A673 (cell line): ENCODE results near the gene TMEFF1. TPM values are rescaled to one million over a fixed set of nuclear protein-coding genes. Genes with fewer than 3 reads are reported as not detected.

ENCODE experiments used
- BruUV-seq: library from RNA; stranded (reverse); fragments of 400-500 nt; replicated peaks from 2 replicates; lab custom pipeline; 2021; lab: Mats Ljungman, UMichigan
- CTCF ChIA-PET: fragments of 300-600 bp; sonication (Branson Sonifier 250); formaldehyde crosslinking; loops from one replicate; lab custom pipeline; 2022; ENCODE audit warnings: antibody characterized with exemption; lab: Charles Lee
- POLR2A ChIA-PET: fragments of 300-600 bp; sonication (Branson Sonifier 250); formaldehyde crosslinking; loops from one replicate; lab custom pipeline; 2022; ENCODE audit warnings: antibody characterized with exemption; ENCODE audit not compliant: low non-redundant PET; lab: Charles Lee
- DNase-seq: peaks from one replicate; pipeline ENCODE4 v3.0.0-alpha.2; 2015; ENCODE audit warnings: low spot score
- H3K27ac ChIP-seq: fragments of 200-600 bp; sonication (generic); 2 replicates; pipeline ENCODE4 v1.5.1; 2016; ENCODE audit warnings: mixed run types, low read depth, mild to moderate bottlenecking, mixed read lengths, antibody characterized with exemption, low read length; ENCODE audit not compliant: poor library complexity, severe bottlenecking
- H3K27me3 ChIP-seq: fragments of 200-600 bp; sonication (generic); replicated peaks from 2 replicates; pipeline ENCODE4 v1.6.1; 2017; ENCODE audit warnings: mixed run types, low read depth, mild to moderate bottlenecking, mixed read lengths, antibody characterized with exemption, low read length; ENCODE audit not compliant: insufficient read depth, poor library complexity
- H3K36me3 ChIP-seq: fragments of 200-600 bp; sonication (generic); 2 replicates; pipeline ENCODE4 v1.6.1; 2016; ENCODE audit warnings: mixed run types, mild to moderate bottlenecking, mixed read lengths, antibody characterized with exemption, low read length; ENCODE audit not compliant: insufficient read depth, poor library complexity, severe bottlenecking
- H3K4me1 ChIP-seq: fragments of 200-600 bp; sonication (generic); 2 replicates; pipeline ENCODE4 v1.6.1; 2017; ENCODE audit warnings: mixed run types, mild to moderate bottlenecking, mixed read lengths, antibody characterized with exemption, low read length; ENCODE audit not compliant: insufficient read depth, poor library complexity, severe bottlenecking
- H3K4me3 ChIP-seq: fragments of 200-600 bp; sonication (generic); 2 replicates; pipeline ENCODE4 v1.5.1; 2016; ENCODE audit warnings: low read depth, mixed run types, mild to moderate bottlenecking, mixed read lengths, low read length; ENCODE audit not compliant: poor library complexity, severe bottlenecking
- H3K9me3 ChIP-seq: fragments of 200-600 bp; sonication (generic); 2 replicates; pipeline ENCODE4 v1.6.1; 2016; ENCODE audit warnings: mixed run types, low read depth, mild to moderate bottlenecking, mixed read lengths, antibody characterized with exemption, low read length; ENCODE audit not compliant: poor library complexity, severe bottlenecking
- EZH2 ChIP-seq: fragments of 200-600 bp; sonication (generic); IDR thresholded peaks from 2 replicates; pipeline ENCODE4 v1.6.1; 2017; ENCODE audit warnings: borderline replicate concordance, low read depth, mild to moderate bottlenecking, mixed read lengths, antibody characterized with exemption, low read length; ENCODE audit not compliant: poor library complexity, severe bottlenecking
- intact Hi-C: fragments of 100-400 bp; cut with micrococcal nuclease; formaldehyde crosslinking; loops from one replicate; pipeline ENCODE4 v1.10.0; 2022; ENCODE audit not compliant: unreplicated experiment
- total RNA-seq: library from RNA; stranded (reverse); gene quantifications from 2 replicates; pipeline ENCODE4 v1.2.3, GENCODE V29; 2021
- TF ChIP-seq, protein P1 (sequence below): fragments of 300-800, 200-600 bp; sonication (generic); conservative IDR thresholded peaks from 2 replicates; pipeline ENCODE4 v1.5.1; 2017; ENCODE audit warnings: low read depth, mild to moderate bottlenecking, antibody characterized with exemption, low read length, moderate library complexity, mixed read lengths

The TMEFF1 gene
- total RNA-seq, 1 experiment from 2014 or later = 19.1 TPM

DNA sequence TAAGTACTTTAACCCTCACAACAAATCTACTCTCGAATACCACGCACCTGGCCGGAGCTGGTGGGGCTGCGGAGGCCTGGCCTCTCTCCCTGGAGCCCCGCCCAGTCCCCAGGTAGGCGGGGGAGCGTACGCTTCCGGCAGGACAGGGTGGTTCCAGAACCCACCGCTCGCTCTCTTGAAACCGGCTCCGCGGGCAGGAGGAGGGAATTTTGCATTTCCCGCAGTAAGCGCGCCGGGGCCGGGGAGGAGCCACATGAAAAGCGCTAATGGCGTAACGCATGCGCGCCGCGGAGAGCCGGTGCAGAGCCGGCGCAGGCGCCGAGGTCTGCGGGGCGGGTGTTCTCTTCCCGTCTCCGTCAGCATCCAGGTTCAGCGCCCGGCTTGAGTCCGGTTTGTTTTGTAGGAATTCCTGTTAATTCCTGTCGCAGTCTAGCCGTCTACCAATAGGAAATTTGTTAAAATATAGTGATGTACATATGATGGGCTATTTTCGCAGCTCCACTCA lies 125.7 kb downstream of the TMEFF1 start:
- CTCF ChIA-PET = interaction anchor here (0.7 kb wide), 1 partner anchor 689 kb away, joined by 3 read pairs; no protein-coding TSS in a partner anchor
- H3K27me3 ChIP-seq = no peaks in the 10 kb centered on the region
- peaks cover 3% of the 10 kb centered on the region for H3K4me1 ChIP-seq
- H3K9me3 ChIP-seq = no peaks in the 10 kb centered on the region
- H3K27ac ChIP-seq = no peak overlapping the region
- peak overlapping the region; percentile 42 for H3K4me3 ChIP-seq
- no TSS peak for BruUV-seq
- POLR2A ChIA-PET = no interaction called here
- no peaks in the 10 kb centered on the region for H3K36me3 ChIP-seq
- peak; percentile 87 for DNase-seq
- TF ChIP-seq EZH2 = no peak
- TF ChIP-seq, protein P1, sequence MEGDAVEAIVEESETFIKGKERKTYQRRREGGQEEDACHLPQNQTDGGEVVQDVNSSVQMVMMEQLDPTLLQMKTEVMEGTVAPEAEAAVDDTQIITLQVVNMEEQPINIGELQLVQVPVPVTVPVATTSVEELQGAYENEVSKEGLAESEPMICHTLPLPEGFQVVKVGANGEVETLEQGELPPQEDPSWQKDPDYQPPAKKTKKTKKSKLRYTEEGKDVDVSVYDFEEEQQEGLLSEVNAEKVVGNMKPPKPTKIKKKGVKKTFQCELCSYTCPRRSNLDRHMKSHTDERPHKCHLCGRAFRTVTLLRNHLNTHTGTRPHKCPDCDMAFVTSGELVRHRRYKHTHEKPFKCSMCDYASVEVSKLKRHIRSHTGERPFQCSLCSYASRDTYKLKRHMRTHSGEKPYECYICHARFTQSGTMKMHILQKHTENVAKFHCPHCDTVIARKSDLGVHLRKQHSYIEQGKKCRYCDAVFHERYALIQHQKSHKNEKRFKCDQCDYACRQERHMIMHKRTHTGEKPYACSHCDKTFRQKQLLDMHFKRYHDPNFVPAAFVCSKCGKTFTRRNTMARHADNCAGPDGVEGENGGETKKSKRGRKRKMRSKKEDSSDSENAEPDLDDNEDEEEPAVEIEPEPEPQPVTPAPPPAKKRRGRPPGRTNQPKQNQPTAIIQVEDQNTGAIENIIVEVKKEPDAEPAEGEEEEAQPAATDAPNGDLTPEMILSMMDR = no peak
- intact Hi-C loops = loop anchor here (5.0 kb wide), 4 partner anchors 161 to 1411 kb away; partner anchors contain the start of gene NR4A3

DNA sequence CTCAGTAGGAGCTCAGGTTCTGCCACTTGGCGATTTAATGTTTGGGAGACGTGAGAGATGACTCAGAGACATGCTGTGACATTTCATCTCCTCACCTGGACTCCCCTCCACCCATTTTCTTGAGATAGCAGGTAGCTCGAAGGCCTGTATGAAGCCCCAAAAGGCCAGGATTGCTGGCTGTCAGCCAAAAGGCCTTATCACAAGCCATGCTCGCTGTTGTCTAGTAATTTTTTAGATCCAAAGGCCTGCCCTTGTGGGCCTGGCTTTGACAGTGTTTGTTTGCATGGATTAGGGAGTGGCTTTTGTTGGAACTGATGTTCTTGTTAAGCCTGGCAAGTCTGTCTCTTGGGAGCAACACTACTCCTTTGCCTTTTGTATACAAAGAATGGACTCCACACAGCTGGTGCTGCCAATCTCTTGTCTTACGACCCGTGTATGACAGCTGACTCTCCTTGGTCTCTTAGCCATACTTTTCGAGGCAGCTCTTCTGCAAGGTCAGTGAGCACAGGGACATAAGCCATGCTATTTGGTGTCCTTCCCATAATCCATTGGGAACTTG lies 127.7 kb downstream of the TMEFF1 start:
- BruUV-seq = no TSS peak
- no peaks in the 10 kb centered on the region for H3K36me3 ChIP-seq
- ChIA-PET POLR2A (no interaction called here), CTCF (interaction anchor here (1.5 to 3.2 kb wide), 2 partner anchors 635 to 711 kb away, joined by 3 to 37 read pairs; no protein-coding TSS in a partner anchor)
- DNase-seq = no peak
- H3K27ac ChIP-seq = no peak overlapping the region
- intact Hi-C loops = loop anchor here (2.0 to 5.0 kb wide), 2 partner anchors 634 to 787 kb away; partner anchors contain the start of gene BAAT
- H3K27me3 ChIP-seq = no peaks in the 10 kb centered on the region
- H3K4me1 ChIP-seq = no peaks in the 10 kb centered on the region
- H3K9me3 ChIP-seq = no peaks in the 10 kb centered on the region
- no peak overlapping the region for H3K4me3 ChIP-seq
- no peak for TF ChIP-seq EZH2
- TF ChIP-seq, protein P1 = no peak

DNA sequence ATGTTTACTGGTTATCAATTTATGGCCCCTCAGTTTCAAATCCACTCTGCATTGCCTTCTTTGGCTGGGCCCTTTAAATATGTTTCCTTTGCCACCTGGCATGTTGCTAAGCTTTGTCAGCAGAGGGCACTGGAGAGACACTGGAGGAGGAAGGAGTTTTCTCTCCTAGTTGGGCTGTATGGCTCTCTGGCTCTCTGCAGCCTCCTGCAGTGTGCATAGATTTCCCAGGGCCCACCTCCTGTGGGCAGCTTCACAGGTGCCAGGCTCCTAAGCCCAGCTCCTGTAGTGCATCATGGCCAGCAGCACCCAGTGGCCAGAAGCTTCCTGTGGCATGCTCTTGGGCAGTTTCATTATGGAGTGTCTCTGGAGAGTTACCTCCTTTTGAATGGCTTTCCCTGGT lies 128.3 kb downstream of the TMEFF1 start:
- Histone ChIP-seq H3K9me3 (no peaks in the 10 kb centered on the region), H3K4me1 (no peaks in the 10 kb centered on the region), H3K27ac (no peak overlapping the region), H3K27me3 (no peaks in the 10 kb centered on the region), H3K36me3 (no peaks in the 10 kb centered on the region), H3K4me3 (no peak overlapping the region)
- peak; percentile 80 for DNase-seq
- TF ChIP-seq, protein P1 = peak; percentile 85
- no peak for TF ChIP-seq EZH2
- intact Hi-C loops = loop anchor here (2.0 to 5.0 kb wide), 2 partner anchors 634 to 786 kb away; partner anchors contain the start of gene BAAT
- BruUV-seq = no TSS peak
- ChIA-PET CTCF (interaction anchor here (0.6 to 3.2 kb wide), 4 partner anchors 252 to 711 kb away, joined by 3 to 37 read pairs (median 3); no protein-coding TSS in a partner anchor), POLR2A (no interaction called here)
